OCI-LY1 (cell line): ENCODE data around the gene RIMBP3C.
"Not testable (repeated sequence)": the region's sequence is repeated elsewhere in the genome, so short reads cannot be mapped to it uniquely, and the experiment has no call there.

ENCODE experiments used
- H2AFZ ChIP-seq: fragments of 200-600 bp; sonication (generic), shearing (Covaris generic); 2 replicates; pipeline ENCODE4 v1.6.0; 2014; ENCODE audit warnings: antibody characterized with exemption, mild to moderate bottlenecking, low read length
- H3F3A ChIP-seq: fragments of 200-600 bp; sonication (generic), shearing (Covaris generic); 2 replicates; pipeline ENCODE4 v1.6.0; 2014; ENCODE audit warnings: mild to moderate bottlenecking, antibody characterized with exemption, low read length, moderate library complexity; ENCODE audit not compliant: insufficient read depth
- H3K27ac ChIP-seq: fragments of 200-600 bp; sonication (generic); 2 replicates; pipeline ENCODE4 v1.5.1; 2014; ENCODE audit warnings: low read length, mixed run types, mild to moderate bottlenecking, low read depth; ENCODE audit not compliant: poor library complexity, severe bottlenecking
- H3K27me3 ChIP-seq: fragments of 200-600 bp; sonication (generic); 2 replicates; pipeline ENCODE4 v1.6.0; 2014; ENCODE audit warnings: antibody characterized with exemption, mild to moderate bottlenecking, low read length, moderate library complexity; ENCODE audit not compliant: insufficient read depth
- H3K36me3 ChIP-seq: fragments of 200-600 bp; sonication (generic); 2 replicates; pipeline ENCODE4 v1.6.1; 2014; ENCODE audit warnings: mild to moderate bottlenecking, antibody characterized with exemption, low read length, moderate library complexity, mixed read lengths; ENCODE audit not compliant: insufficient read depth
- H3K4me1 ChIP-seq: fragments of 200-600 bp; sonication (generic); 2 replicates; pipeline ENCODE4 v1.5.1; 2014; ENCODE audit warnings: mild to moderate bottlenecking, low read length, moderate library complexity; ENCODE audit not compliant: insufficient read depth, severe bottlenecking
- H3K4me2 ChIP-seq: fragments of 200-600 bp; sonication (generic), shearing (Covaris generic); 2 replicates; pipeline ENCODE4 v1.6.1; 2014; ENCODE audit warnings: low read length
- H3K4me3 ChIP-seq: fragments of 200-600 bp; sonication (generic); 2 replicates; pipeline ENCODE4 v1.5.1; 2014; ENCODE audit warnings: low read length, low read depth, mild to moderate bottlenecking, mixed read lengths; ENCODE audit not compliant: poor library complexity, severe bottlenecking
- H3K79me2 ChIP-seq: fragments of 200-600 bp; shearing (Covaris generic); 2 replicates; pipeline ENCODE4 v1.6.1; 2016; ENCODE audit warnings: mixed run types, low read length, mixed read lengths; ENCODE audit not compliant: insufficient read depth
- H3K9ac ChIP-seq: fragments of 200-600 bp; sonication (generic), shearing (Covaris generic); 2 replicates; pipeline ENCODE4 v1.6.1; 2014; ENCODE audit warnings: mild to moderate bottlenecking, low read length, mixed read lengths
- H3K9me2 ChIP-seq: fragments of 200-600 bp; sonication (generic), shearing (Covaris generic); 2 replicates; pipeline ENCODE4 v1.6.1; 2014; ENCODE audit warnings: low read depth, mild to moderate bottlenecking, low read length, mixed read lengths
- H3K9me3 ChIP-seq: fragments of 200-600 bp; shearing (Covaris generic); 2 replicates; pipeline ENCODE4 v1.6.1; 2014; ENCODE audit warnings: low read length, mixed read lengths
- H4K20me1 ChIP-seq: fragments of 200-600 bp; sonication (generic), shearing (Covaris generic); 2 replicates; pipeline ENCODE4 v1.6.0; 2016; ENCODE audit warnings: mild to moderate bottlenecking, low read length; ENCODE audit not compliant: insufficient read depth

RIMBP3C gene

GRCh38 chr22:21544432-21545322 lies 6.6 kb downstream of the RIMBP3C start:
- not testable (repeated sequence) for H3K36me3 ChIP-seq, H3K9ac ChIP-seq, H3K4me1 ChIP-seq, H4K20me1 ChIP-seq, H3K4me2 ChIP-seq, H3F3A ChIP-seq, H3K27me3 ChIP-seq, H3K9me3 ChIP-seq, H3K9me2 ChIP-seq, H3K4me3 ChIP-seq, H3K79me2 ChIP-seq, H3K27ac ChIP-seq, H2AFZ ChIP-seq

DNA sequence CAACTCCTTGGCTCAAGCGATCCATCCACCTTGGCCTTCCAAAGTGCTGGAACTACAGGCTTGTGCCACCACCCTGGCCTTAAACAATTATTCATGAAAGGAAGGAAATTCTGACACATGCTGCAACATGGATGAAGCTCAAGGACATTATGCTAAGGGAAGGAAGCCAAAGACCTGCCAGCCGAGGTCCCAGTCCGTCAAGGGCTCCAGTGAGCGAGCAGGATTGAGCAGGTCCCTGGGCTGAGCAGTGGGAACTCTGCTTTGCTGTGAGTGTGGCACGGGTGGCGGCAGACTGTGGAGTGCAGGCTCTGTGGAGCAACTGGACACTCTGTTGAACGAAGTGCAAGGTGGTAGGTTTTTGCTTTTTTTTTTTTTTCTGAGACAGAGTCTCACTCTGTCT lies 11.4 kb downstream of the RIMBP3C start:
- H2AFZ ChIP-seq, H3K9ac ChIP-seq, H3K27me3 ChIP-seq, H3K4me2 ChIP-seq, H3K4me3 ChIP-seq, H3K4me1 ChIP-seq, H3K9me3 ChIP-seq, H3K9me2 ChIP-seq, H3K36me3 ChIP-seq, H3K27ac ChIP-seq, H4K20me1 ChIP-seq, H3F3A ChIP-seq, H3K79me2 ChIP-seq: not testable (repeated sequence)

- H3K9me3 ChIP-seq, H3K27me3 ChIP-seq, H3K9ac ChIP-seq, H3K9me2 ChIP-seq, H2AFZ ChIP-seq, H3K79me2 ChIP-seq, H3K27ac ChIP-seq, H3F3A ChIP-seq, H3K4me3 ChIP-seq, H3K36me3 ChIP-seq, H3K4me2 ChIP-seq, H3K4me1 ChIP-seq, H4K20me1 ChIP-seq: not testable (repeated sequence)
Measured at GRCh38 chr22:21532863-21533648, 18.2 kb downstream of the RIMBP3C start.

DNA sequence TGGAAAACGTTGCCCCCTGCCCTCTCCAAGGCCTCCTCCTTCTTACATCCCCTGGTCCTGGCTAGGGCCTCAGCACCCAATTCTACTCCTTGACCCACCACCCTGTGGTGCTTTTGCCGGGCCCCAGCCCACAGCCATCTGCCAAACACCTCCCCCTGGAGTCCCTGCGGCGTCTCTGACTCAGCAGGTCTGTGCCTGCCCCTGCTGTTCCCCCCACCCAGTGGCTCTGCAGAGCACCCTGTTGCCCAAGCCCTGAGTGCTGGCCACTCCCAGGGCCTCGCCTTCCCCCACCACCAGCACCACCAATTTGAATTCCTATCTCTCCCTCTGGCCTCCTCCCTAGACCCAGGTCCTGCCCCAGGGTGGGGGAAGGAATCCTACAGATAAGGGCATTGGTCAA lies 19.7 kb downstream of the RIMBP3C start:
- not testable (repeated sequence) for H3K36me3 ChIP-seq, H3K9me2 ChIP-seq, H3K27ac ChIP-seq, H3K4me1 ChIP-seq, H2AFZ ChIP-seq, H3K9ac ChIP-seq, H3K9me3 ChIP-seq, H3K27me3 ChIP-seq, H3K4me3 ChIP-seq, H3K4me2 ChIP-seq, H3F3A ChIP-seq, H4K20me1 ChIP-seq, H3K79me2 ChIP-seq

DNA sequence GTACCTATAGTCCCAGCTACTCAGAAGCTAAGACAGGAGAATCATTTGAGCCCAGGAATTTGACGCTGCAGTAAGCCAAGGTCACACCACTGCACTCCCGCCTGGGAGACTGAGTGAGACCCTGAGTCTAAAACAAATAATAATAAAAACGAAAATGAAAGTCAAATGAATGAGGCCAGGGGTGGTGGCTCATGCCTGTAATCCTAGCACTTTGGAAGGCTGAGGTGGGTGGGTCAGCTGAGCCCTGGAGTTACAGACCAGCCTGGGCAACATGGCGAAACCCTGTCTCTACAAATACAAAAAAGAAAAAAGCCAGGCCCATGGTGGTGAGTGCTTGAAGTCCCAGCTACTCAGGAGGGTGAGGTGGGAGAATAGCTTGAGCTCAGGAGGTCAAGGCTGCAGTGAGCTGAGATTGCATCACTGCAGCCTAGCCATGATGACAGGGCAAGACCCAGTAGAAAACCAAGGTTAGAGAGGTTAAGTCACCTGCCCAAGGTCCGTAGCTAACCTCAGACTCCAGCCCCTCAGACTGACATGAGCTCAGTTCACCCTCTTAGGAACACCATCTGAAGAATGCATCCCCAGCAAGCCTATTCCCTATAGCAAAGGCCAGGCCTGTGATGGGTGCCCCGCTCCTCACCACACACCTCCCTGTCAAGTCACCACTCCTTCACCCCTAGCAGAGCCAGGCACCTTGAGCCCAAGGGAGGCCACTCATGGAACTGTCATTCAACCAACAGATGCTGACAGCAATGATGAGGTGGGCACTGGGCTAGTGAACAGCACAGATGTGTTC lies 24.4 kb downstream of the RIMBP3C start:
- not testable (repeated sequence) for H3K36me3 ChIP-seq, H3K4me1 ChIP-seq, H3K27me3 ChIP-seq, H3K79me2 ChIP-seq, H3K9me3 ChIP-seq, H3K4me2 ChIP-seq, H3K9me2 ChIP-seq, H2AFZ ChIP-seq, H3K27ac ChIP-seq, H3F3A ChIP-seq, H3K4me3 ChIP-seq, H3K9ac ChIP-seq, H4K20me1 ChIP-seq

- not testable (repeated sequence) for H3K36me3 ChIP-seq, H3K4me1 ChIP-seq, H3K9ac ChIP-seq, H3F3A ChIP-seq, H3K4me3 ChIP-seq, H3K27me3 ChIP-seq, H3K27ac ChIP-seq, H2AFZ ChIP-seq, H3K9me3 ChIP-seq, H3K79me2 ChIP-seq, H3K9me2 ChIP-seq, H4K20me1 ChIP-seq, H3K4me2 ChIP-seq
Measured at GRCh38 chr22:21516970-21517764, 34.1 kb downstream of the RIMBP3C start.

GRCh38 chr22:21516522-21516921 lies 34.7 kb downstream of the RIMBP3C start:
- not testable (repeated sequence) for H3K27ac ChIP-seq, H3K9me3 ChIP-seq, H3K4me3 ChIP-seq, H3K9ac ChIP-seq, H3K27me3 ChIP-seq, H3K4me1 ChIP-seq, H4K20me1 ChIP-seq, H3K79me2 ChIP-seq, H3K36me3 ChIP-seq, H2AFZ ChIP-seq, H3K4me2 ChIP-seq, H3K9me2 ChIP-seq, H3F3A ChIP-seq
